Ovary (tissue), 3 donors: ENCODE results near the gene MGAT5.

Experiments
- EP300 ChIP-seq: sonication (generic); formaldehyde crosslinking; IDR thresholded peaks from one replicate; pipeline ENCODE4 v1.6.1; 2017; ENCODE audit warnings: antibody characterized with exemption
- POLR2A ChIP-seq: fragments of 450-650 bp; IDR thresholded peaks from one replicate; pipeline ENCODE4 v1.6.1; 2017; ENCODE audit warnings: antibody characterized with exemption, mild to moderate bottlenecking, moderate library complexity
- TF ChIP-seq, protein P1 (sequence below), 3 donors: fragments of 450-650 bp in 2 of 3; fragments of 200-600 bp in 1 of 3; IDR thresholded peaks; one replicate each; pipeline versions ENCODE4 v1.5.1 to v1.8.0; 2016 to 2022; ENCODE audit warnings: antibody characterized with exemption in 3 of 3, mild to moderate bottlenecking in 1 of 3
- donor health status: DM: no; HTN: no; CAD: no.

DNA sequence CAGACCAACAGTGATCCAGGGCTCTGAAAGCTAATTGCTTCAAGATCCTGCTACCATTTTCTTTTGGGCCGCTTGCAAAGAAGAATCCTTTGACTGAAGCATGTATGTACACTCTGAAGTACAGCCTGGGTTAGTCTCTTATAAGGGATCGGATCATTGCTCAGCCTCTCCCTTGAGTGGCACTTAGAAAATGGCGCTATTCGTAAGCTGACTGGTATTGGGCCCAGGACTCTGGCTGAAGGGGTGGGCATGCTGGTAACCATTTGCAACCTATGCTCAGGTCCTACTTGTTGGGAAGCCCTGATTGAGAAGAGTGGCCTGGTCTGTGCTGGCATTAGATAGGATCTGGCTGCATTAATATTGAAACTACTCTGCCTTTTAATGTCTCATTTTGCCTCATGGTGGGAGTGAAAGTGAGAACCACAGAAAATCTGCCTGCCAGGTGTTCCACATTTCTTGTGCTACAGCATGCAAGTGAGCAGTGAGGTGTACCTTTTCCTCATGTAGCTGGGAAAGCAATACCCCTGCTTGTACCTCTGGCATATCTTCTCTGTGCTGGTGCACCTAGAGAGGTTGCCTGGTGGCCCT lies 661 bp upstream of the MGAT5 start:
- TF ChIP-seq POLR2A (no peak), EP300 (no peak)
- TF ChIP-seq, protein P1, sequence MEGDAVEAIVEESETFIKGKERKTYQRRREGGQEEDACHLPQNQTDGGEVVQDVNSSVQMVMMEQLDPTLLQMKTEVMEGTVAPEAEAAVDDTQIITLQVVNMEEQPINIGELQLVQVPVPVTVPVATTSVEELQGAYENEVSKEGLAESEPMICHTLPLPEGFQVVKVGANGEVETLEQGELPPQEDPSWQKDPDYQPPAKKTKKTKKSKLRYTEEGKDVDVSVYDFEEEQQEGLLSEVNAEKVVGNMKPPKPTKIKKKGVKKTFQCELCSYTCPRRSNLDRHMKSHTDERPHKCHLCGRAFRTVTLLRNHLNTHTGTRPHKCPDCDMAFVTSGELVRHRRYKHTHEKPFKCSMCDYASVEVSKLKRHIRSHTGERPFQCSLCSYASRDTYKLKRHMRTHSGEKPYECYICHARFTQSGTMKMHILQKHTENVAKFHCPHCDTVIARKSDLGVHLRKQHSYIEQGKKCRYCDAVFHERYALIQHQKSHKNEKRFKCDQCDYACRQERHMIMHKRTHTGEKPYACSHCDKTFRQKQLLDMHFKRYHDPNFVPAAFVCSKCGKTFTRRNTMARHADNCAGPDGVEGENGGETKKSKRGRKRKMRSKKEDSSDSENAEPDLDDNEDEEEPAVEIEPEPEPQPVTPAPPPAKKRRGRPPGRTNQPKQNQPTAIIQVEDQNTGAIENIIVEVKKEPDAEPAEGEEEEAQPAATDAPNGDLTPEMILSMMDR (IDR thresholded peaks at IDR 0.05) = no peak
